Activated T-cell treated with anti-CD3 and anti-CD28 coated beads, Interleukin-2, amount 50 U/mL, for 72 hours (primary cell): ENCODE data around the gene CLCN7. TPM values are rescaled to one million over a fixed set of nuclear protein-coding genes. Genes with fewer than 3 reads are reported as not detected.
"Not testable (repeated sequence)": the region's sequence is repeated elsewhere in the genome, so short reads cannot be mapped to it uniquely, and the experiment has no call there.

Source experiments
- ATAC-seq, 2 donors: fragments of 150-1000 bp; cut with Tn5 transposase; replicated peaks in 1 of 2; 2 replicates each; pipeline ENCODE4 v1.10.0; 2021; ENCODE audit warnings: moderate library complexity in 2 of 2, mild to moderate bottlenecking in 1 of 2
- DNase-seq, 2 donors: peaks; one replicate each; pipeline ENCODE4 v3.0.0; 2021 to 2022; ENCODE audit warnings: mixed read lengths in 1 of 2
- H3K27ac Mint-ChIP-seq: one replicate; pipeline ENCODE4 v1.8.0; 2022; ENCODE audit warnings: mild to moderate bottlenecking, moderate library complexity, mixed read lengths
- H3K27me3 Mint-ChIP-seq: one replicate; pipeline ENCODE4 v1.8.0; 2022; ENCODE audit warnings: low read depth, mixed read lengths
- H3K36me3 Mint-ChIP-seq, 2 donors: one replicate each; pipeline ENCODE4 v1.8.0; 2022; ENCODE audit warnings: mixed read lengths in 2 of 2, mild to moderate bottlenecking in 1 of 2; ENCODE audit not compliant: insufficient read depth in 2 of 2
- H3K4me1 Mint-ChIP-seq: one replicate; pipeline ENCODE4 v1.8.0; 2022; ENCODE audit warnings: low read depth, mixed read lengths
- H3K4me3 Mint-ChIP-seq, 2 donors: one replicate each; pipeline ENCODE4 v1.8.0; 2022; ENCODE audit warnings: mild to moderate bottlenecking in 2 of 2, mixed read lengths in 2 of 2, moderate library complexity in 2 of 2
- H3K9me3 Mint-ChIP-seq, 2 donors: one replicate each; pipeline ENCODE4 v1.8.0; 2022; ENCODE audit warnings: mixed read lengths in 2 of 2
- total RNA-seq, 2 donors: library from RNA; stranded (reverse); gene quantifications; one replicate each; pipeline ENCODE4 v1.2.3, GENCODE V29; 2022

CLCN7 gene
- total RNA-seq, 2 donors from 2014 or later = 53.7 to 55.1 TPM

GRCh38 chr16:1488619-1489018 is 13.8 kb upstream of the CLCN7 start, which contains the start of gene PTX4:
Gene PTX4, minus strand, starts transcription at chr16:1488944. Its CDS starts 35 bp downstream, at chr16:1488909.
- DNase-seq (no peak), ATAC-seq (no peak)
- Mint-ChIP-seq H3K27ac (no peak within 1 kb of the TSS), H3K9me3 (no peaks in the 10 kb centered on the region), H3K27me3 (no peaks in the 10 kb centered on the region), H3K4me1 (peaks cover 11% of the 10 kb centered on the region), H3K36me3 (peaks cover 0 to 2% of the 10 kb centered on the region in 2 donors), H3K4me3 (no peak within 1 kb of the TSS)

- Mint-ChIP-seq H3K4me3 (no peak overlapping the region), H3K27ac (no peak overlapping the region), H3K36me3 (peaks cover 0 to 2% of the 10 kb centered on the region in 2 donors), H3K9me3 (no peaks in the 10 kb centered on the region), H3K4me1 (peaks cover 11% of the 10 kb centered on the region), H3K27me3 (no peaks in the 10 kb centered on the region)
- no peak for ATAC-seq
- no peak for DNase-seq
Observed at GRCh38 chr16:1488054-1488601, 13.3 kb upstream of the CLCN7 start.

DNA sequence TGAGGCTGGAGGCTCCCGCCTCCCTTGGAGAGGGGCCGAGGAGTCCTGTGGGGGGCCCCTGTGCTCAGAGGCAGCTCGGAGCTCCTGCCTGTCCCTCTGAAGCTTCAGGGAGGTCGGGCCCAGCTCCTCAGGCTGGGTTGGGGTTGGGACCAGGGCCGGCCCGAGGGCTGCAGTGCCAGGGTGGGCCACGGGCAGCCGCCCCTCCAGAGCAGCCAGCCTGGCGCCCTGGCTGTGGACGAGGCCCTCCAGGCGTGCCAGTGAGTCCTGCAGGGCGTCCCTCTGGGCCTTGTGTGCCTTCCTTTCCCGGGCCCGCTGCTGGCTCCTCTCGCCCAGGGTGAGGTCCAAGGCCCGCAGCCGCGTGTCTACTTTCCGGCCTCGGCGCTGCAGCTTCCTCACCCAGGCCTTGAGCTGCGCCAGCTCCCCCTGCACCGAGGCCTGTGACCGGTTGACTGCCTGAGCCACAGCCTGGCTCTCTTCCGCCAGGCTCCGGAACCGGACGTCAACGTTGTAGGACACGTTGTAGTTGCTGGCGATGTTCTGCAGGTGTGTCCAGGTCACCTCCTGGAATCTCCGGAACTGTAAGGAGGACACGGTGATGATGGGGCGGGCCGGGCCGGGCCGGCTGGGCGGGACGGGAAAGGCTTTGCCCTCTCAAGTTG is 12.7 kb upstream of the CLCN7 start:
- DNase-seq (no peak), ATAC-seq (no peak)
- no peak overlapping the region for H3K4me3 Mint-ChIP-seq
- no peaks in the 10 kb centered on the region for H3K9me3 Mint-ChIP-seq
- H3K27ac Mint-ChIP-seq = no peak overlapping the region
- H3K27me3 Mint-ChIP-seq = no peaks in the 10 kb centered on the region
- peaks cover 6% of the 10 kb centered on the region for H3K4me1 Mint-ChIP-seq
- no peaks in the 10 kb centered on the region for H3K36me3 Mint-ChIP-seq

DNA sequence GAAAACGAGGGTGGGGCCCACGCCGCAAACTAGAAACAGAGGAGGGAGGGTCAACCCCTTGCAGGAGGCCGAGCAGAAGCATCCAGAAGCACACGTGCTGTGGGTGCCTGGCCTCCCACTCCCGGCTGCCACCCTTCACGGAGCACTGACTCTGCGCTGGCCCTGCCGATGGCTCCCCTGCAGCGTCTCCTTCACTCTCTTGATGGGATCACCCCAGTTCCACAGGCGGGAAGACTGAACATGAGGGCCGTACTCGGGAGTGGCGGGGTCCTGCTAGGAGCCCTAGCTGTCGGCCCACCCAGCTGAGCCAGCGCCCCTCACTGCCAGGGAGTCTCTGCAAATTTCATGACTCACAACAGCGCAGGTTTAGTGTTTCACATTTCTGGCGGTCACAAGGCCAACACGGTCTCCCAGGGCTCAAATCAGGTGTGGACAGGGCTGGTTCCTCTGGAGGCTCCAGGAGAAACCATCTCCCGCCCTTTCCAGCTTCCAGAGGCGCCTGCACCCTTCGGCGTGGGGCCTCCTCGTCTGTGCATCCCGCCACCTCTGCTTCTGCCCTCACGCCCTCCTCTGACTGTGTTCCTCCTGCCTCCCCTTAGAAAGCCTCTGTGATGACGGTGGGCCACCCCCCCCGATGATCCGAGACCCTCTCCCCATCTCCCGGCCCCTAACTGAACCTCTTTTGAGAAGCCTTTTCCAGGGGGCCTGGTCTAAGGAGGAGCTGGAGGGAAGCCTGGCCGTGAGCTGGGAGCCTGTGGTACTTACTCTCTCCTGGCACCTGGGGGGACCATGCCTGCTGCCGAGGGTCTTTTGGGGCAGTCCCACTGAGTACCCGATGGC is 11.9 kb upstream of the CLCN7 start:
- Mint-ChIP-seq H3K27ac (no peak overlapping the region), H3K36me3 (no peaks in the 10 kb centered on the region), H3K4me3 (no peak overlapping the region)

DNA sequence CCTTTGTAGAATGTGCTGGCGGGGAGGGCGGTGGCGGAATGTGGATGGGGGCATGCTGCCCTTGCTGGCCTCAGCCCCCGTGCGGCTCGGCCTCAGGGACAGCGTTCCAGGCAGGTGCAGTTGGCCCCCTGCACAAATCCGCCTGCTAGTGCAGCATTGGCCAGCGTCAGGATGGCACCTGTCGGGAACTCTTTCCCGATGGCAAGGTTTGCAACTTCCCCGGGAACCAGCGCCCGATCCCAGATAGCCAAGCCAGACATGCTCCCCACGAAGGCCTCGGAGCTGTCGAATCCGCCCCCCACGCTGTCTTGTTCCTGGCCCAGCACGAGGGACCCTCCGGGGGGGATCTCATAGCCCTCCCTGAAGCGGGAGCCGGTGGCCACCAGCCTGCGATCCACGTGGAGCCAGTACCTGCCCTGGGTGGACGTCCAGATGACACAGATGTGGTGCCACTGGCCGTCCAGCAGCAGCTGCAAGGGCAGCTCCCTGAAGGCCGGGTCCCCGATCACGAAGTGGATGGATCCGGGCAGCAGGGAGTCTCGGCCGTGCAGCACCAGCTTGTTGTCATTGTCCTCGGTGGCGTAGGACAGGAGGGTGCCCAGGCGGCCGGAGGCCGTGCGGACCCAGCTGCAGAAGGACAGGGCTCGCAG is 11.1 kb upstream of the CLCN7 start:
- Mint-ChIP-seq H3K4me3 (no peak overlapping the region), H3K27ac (no peak overlapping the region)
- ATAC-seq = no peak

More for the DNA sequence above, 11.9 kb upstream of the CLCN7 start:
- H3K27me3 Mint-ChIP-seq = no peaks in the 10 kb centered on the region
- no peaks in the 10 kb centered on the region for H3K9me3 Mint-ChIP-seq
- DNase-seq = no peak
- no peak for ATAC-seq
- H3K4me1 Mint-ChIP-seq = no peaks in the 10 kb centered on the region

GRCh38 chr16:1481906-1482835 is 7.3 kb upstream of the CLCN7 start:
- Mint-ChIP-seq H3K27ac (no peak overlapping the region), H3K36me3 (no peaks in the 10 kb centered on the region), H3K9me3 (no peaks in the 10 kb centered on the region), H3K4me1 (no peaks in the 10 kb centered on the region), H3K27me3 (no peaks in the 10 kb centered on the region), H3K4me3 (no peak overlapping the region)
- ATAC-seq (no peak), DNase-seq (no peak)

More for the DNA sequence above, 11.1 kb upstream of the CLCN7 start:
- H3K9me3 Mint-ChIP-seq = no peaks in the 10 kb centered on the region
- no peaks in the 10 kb centered on the region for H3K27me3 Mint-ChIP-seq
- no peaks in the 10 kb centered on the region for H3K4me1 Mint-ChIP-seq
- no peaks in the 10 kb centered on the region for H3K36me3 Mint-ChIP-seq
- no peak for DNase-seq

DNA sequence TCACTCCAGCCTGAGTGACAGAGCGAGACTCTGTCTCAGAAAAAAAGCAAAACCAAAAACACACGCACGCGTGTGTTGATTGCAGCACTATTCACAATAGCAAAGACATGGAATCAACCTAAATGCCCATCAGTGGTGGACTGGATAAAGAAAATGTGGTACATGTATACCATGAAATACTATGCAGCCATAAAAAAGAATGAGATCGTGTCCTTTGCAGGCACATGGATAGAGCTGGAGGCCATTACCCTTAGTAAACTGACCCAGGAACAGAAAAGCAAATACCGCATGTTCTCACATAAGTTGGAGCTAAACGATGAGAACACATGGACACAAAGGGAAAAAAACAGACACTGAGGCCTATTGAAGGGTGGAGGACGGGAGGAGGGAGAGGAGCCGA is 4.1 kb upstream of the CLCN7 start:
- not testable (repeated sequence) for H3K4me3 Mint-ChIP-seq, H3K27me3 Mint-ChIP-seq, H3K36me3 Mint-ChIP-seq, ATAC-seq, H3K27ac Mint-ChIP-seq, H3K4me1 Mint-ChIP-seq, DNase-seq, H3K9me3 Mint-ChIP-seq

- Mint-ChIP-seq H3K36me3 (no peaks in the 10 kb centered on the region), H3K9me3 (no peaks in the 10 kb centered on the region), H3K4me3 (no peak overlapping the region)
Observed at GRCh38 chr16:1477033-1477432, 2.2 kb upstream of the CLCN7 start.

GRCh38 chr16:1475552-1476114 is 805 bp upstream of the CLCN7 start:
- Mint-ChIP-seq H3K4me3 (peak overlapping the region; percentile 87 to 90), H3K4me1 (peaks cover 37% of the 10 kb centered on the region), H3K27ac (peak overlapping the region; percentile 86), H3K36me3 (no peaks in the 10 kb centered on the region), H3K9me3 (no peaks in the 10 kb centered on the region), H3K27me3 (no peaks in the 10 kb centered on the region)
- ATAC-seq = no peak
- no peak for DNase-seq

More at GRCh38 chr16:1477033-1477432, 2.2 kb upstream of the CLCN7 start:
- Mint-ChIP-seq H3K4me1 (peaks cover 26% of the 10 kb centered on the region), H3K27me3 (no peaks in the 10 kb centered on the region), H3K27ac (no peak overlapping the region)
- ATAC-seq (no peak), DNase-seq (no peak)

GRCh38 chr16:1474082-1474795 is 589 bp downstream of the CLCN7 start:
- H3K4me3 Mint-ChIP-seq = peak overlapping the region; percentile 87 to 90
- DNase-seq (peak in 1 of 2 donors; percentile 25), ATAC-seq (peak; percentile 7 to 26)
- H3K9me3 Mint-ChIP-seq = no peaks in the 10 kb centered on the region
- peak overlapping the region; percentile 26 for H3K27ac Mint-ChIP-seq
- H3K4me1 Mint-ChIP-seq = peaks cover 51% of the 10 kb centered on the region
- no peaks in the 10 kb centered on the region for H3K36me3 Mint-ChIP-seq
- no peaks in the 10 kb centered on the region for H3K27me3 Mint-ChIP-seq

DNA sequence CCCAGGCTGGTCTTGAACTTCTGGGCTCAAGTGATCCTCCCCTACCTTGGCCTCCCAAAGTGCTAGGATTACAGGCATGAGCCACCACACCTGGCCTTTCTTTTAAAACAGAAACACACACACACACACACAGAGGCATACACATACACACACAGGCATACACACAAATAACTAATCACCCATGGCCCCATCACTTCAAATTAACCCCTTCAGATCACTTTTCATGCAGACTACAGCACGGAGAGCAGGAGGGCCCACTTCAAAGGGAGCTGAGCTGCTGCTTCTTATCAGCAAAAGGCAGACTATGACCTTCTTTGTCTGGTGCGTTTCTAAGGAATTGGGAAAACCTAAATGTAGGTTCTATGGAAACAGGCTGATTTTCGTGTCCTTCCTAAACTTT is 1.9 kb downstream of the CLCN7 start:
- no peak overlapping the region for H3K27ac Mint-ChIP-seq
- H3K4me3 Mint-ChIP-seq = peak overlapping the region; percentile 22 to 43
- no peaks in the 10 kb centered on the region for H3K36me3 Mint-ChIP-seq
- peaks cover 52% of the 10 kb centered on the region for H3K4me1 Mint-ChIP-seq
- DNase-seq (no peak), ATAC-seq (no peak)
- H3K9me3 Mint-ChIP-seq = no peaks in the 10 kb centered on the region
- no peaks in the 10 kb centered on the region for H3K27me3 Mint-ChIP-seq
